Glutamatergic neuron (in vitro differentiated cells): ENCODE measurements around the gene RRBP1. TPM values are rescaled to one million over a fixed set of nuclear protein-coding genes. Genes with fewer than 3 reads are reported as not detected.

Source experiments
- DNase-seq: peaks from one replicate; pipeline ENCODE4 v3.0.0; 2022
- H3K27ac Mint-ChIP-seq: one replicate; pipeline ENCODE4 v1.8.0; 2020; ENCODE audit warnings: mild to moderate bottlenecking, mixed read lengths, inconsistent platforms; ENCODE audit not compliant: unreplicated experiment
- H3K27me3 Mint-ChIP-seq: one replicate; pipeline ENCODE4 v1.8.0; 2020; ENCODE audit warnings: mild to moderate bottlenecking, moderate library complexity, mixed read lengths, inconsistent platforms; ENCODE audit not compliant: unreplicated experiment
- H3K36me3 Mint-ChIP-seq: one replicate; pipeline ENCODE4 v1.8.0; 2020; ENCODE audit warnings: mild to moderate bottlenecking, mixed read lengths, inconsistent platforms; ENCODE audit not compliant: unreplicated experiment
- H3K4me1 Mint-ChIP-seq: one replicate; pipeline ENCODE4 v1.8.0; 2020; ENCODE audit warnings: mild to moderate bottlenecking, low read depth, mixed read lengths, inconsistent platforms; ENCODE audit not compliant: unreplicated experiment
- H3K4me3 Mint-ChIP-seq: one replicate; pipeline ENCODE4 v1.8.0; 2020; ENCODE audit warnings: mild to moderate bottlenecking, mixed read lengths, inconsistent platforms; ENCODE audit not compliant: unreplicated experiment
- H3K9me3 Mint-ChIP-seq: one replicate; pipeline ENCODE4 v1.8.0; 2020; ENCODE audit warnings: mild to moderate bottlenecking, moderate library complexity, mixed read lengths, inconsistent platforms; ENCODE audit not compliant: unreplicated experiment
- total RNA-seq: library from RNA; stranded (reverse); fragmentation: NEBNext Ultra II Directional; extraction: Animal tissue kit (Norgen Biotek cat#: 25700); gene quantifications from one replicate; pipeline ENCODE4 v1.2.1, GENCODE V29; 2021; ENCODE audit not compliant: unreplicated experiment
- TF ChIP-seq, protein P1 (sequence below): fragments of 200-600 bp; sonication (generic); IDR thresholded peaks from one replicate; pipeline ENCODE4 v1.5.0; 2021; ENCODE audit not compliant: partially characterized antibody, unreplicated experiment

Gene RRBP1
- total RNA-seq, 1 donor from 2014 or later = 63.3 TPM

DNA sequence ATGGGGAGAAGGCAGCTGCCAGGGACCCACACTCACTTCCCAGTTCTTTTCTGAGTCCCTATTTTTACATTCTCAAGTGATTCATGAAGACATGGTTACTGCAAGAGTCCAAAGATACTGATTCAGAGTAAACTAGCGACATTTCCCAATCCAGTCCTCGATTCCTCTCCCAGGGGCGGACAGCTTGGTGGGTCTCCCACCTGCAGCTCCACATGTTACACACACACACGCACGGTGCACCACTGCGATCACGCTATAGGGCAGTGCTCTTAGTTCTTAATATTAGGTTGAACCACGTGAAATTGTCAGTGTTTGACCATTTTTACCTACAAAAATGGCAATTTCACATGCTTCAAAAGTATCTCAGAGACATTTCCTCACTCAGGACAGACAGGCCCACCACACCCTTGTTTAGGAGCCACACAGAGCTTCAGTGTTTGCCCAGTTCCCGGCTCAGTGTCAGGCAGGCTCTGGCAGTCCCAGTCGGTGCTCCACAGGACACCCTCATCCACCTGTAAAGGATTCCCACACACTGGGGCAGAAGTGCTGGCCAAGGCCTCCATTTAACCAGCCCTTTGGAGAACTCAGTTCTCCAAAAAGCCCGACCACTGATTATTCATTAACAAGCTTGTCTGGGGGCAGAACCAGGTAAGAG is 51.8 kb downstream of the RRBP1 start:
- peaks cover 16% of the 10 kb centered on the region for H3K27me3 Mint-ChIP-seq
- peak overlapping the region; percentile 46 for H3K27ac Mint-ChIP-seq
- DNase-seq = no peak
- H3K4me3 Mint-ChIP-seq = no peak overlapping the region
- H3K4me1 Mint-ChIP-seq = peaks cover 51% of the 10 kb centered on the region
- H3K36me3 Mint-ChIP-seq = peaks cover 9% of the 10 kb centered on the region
- peaks cover 19% of the 10 kb centered on the region for H3K9me3 Mint-ChIP-seq
- TF ChIP-seq, protein P1, sequence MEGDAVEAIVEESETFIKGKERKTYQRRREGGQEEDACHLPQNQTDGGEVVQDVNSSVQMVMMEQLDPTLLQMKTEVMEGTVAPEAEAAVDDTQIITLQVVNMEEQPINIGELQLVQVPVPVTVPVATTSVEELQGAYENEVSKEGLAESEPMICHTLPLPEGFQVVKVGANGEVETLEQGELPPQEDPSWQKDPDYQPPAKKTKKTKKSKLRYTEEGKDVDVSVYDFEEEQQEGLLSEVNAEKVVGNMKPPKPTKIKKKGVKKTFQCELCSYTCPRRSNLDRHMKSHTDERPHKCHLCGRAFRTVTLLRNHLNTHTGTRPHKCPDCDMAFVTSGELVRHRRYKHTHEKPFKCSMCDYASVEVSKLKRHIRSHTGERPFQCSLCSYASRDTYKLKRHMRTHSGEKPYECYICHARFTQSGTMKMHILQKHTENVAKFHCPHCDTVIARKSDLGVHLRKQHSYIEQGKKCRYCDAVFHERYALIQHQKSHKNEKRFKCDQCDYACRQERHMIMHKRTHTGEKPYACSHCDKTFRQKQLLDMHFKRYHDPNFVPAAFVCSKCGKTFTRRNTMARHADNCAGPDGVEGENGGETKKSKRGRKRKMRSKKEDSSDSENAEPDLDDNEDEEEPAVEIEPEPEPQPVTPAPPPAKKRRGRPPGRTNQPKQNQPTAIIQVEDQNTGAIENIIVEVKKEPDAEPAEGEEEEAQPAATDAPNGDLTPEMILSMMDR = no peak

DNA sequence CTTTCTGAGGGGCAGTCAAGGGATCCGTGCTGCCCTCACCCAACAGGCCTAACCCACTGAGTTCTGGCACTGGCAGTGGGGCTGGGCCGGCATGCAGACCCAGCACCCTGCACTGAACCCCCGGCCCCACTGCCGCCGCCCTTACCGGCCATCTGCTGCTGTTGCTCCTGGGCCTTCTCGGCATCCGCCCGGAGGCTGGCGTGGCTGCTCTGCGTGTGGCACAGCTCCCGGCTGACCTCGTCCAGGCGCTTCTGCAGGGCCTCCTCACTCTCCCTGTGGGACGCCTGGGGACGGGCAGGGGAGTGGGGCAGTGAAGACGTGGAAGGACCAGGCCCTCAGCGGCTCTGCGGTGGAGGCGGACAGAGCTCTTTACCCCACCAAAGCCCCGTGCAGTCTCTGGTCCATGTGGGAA is 52.4 kb downstream of the RRBP1 start:
- H3K36me3 Mint-ChIP-seq = peaks cover 9% of the 10 kb centered on the region
- H3K27ac Mint-ChIP-seq = no peak overlapping the region
- TF ChIP-seq, protein P1 = no peak
- peaks cover 14% of the 10 kb centered on the region for H3K9me3 Mint-ChIP-seq
- peaks cover 46% of the 10 kb centered on the region for H3K4me1 Mint-ChIP-seq
- H3K27me3 Mint-ChIP-seq = peaks cover 16% of the 10 kb centered on the region
- no peak for DNase-seq
- no peak overlapping the region for H3K4me3 Mint-ChIP-seq

DNA sequence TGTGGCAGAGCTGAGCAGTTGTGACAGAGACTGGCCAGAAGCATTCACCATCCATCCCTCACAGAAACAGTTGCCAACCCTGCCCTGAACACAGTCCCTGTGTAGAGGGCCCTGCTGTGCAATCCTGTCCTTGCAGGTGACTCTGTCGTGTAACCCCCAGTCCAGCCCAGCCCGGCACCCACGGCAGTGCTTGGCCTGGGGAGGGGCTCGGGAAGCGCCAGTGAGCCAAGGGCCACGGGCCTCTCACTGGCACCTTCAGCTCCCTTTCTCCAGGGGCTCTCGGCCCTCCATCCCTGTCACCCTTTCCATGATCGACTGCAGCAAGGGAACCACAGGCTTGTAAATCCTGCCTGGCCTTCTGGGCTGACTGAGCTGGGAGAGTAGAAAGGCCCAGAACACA is 53.0 kb downstream of the RRBP1 start:
- TF ChIP-seq, protein P1 = no peak
- peak; percentile 8 for DNase-seq
- H3K4me1 Mint-ChIP-seq = peaks cover 48% of the 10 kb centered on the region
- H3K36me3 Mint-ChIP-seq = peaks cover 9% of the 10 kb centered on the region
- H3K4me3 Mint-ChIP-seq = no peak overlapping the region
- peaks cover 16% of the 10 kb centered on the region for H3K27me3 Mint-ChIP-seq
- H3K27ac Mint-ChIP-seq = no peak overlapping the region
- peaks cover 14% of the 10 kb centered on the region for H3K9me3 Mint-ChIP-seq

DNA sequence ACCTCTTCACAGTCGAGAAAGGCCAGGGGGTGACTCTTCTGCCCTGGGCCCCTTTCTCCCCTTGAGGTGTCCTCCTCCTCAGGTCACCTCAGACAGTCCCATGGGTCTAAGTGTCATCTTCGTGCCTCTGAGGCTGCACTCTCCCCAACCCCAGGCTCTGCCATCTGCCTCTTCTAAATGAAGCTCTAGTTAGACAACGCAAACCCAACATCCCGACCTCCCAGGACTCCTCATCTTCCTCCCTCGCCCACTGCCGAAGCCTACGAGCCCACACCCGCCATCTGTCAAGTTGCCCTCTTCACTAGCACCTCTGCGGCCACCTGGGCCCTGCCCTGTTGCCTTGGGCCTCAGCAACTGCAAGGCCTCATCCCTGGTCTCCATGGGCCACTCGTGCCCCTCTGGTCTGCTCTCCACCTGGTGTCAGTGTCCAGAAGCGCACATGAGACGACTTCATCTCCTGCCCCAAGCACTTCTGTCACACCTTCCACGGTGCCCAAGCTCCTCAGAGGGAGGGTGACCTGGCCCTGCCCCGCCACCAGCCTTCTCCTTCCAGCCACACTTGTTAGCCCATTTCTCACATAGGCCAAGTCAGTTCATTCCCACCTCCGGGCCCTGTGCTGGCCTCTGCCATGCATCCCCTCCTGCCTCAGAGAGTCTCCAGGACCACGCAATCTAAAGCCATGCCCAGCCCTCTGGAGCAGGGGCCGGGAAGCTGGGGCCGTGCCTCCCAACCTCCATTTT is 53.8 kb downstream of the RRBP1 start:
- Mint-ChIP-seq H3K36me3 (peaks cover 9% of the 10 kb centered on the region), H3K9me3 (peaks cover 15% of the 10 kb centered on the region), H3K4me1 (peaks cover 46% of the 10 kb centered on the region), H3K4me3 (no peak overlapping the region), H3K27ac (peak overlapping the region; percentile 75), H3K27me3 (peaks cover 16% of the 10 kb centered on the region)
- peak; percentile 21 for DNase-seq
- TF ChIP-seq, protein P1 = no peak
